HG03045 (cell line): ENCODE measurements around the gene ST6GAL2.

Source experiments
- ATAC-seq: cut with Tn5 transposase; IDR thresholded peaks from one replicate; pipeline ENCODE4 v1.9.1; 2021; ENCODE audit warnings: mild to moderate bottlenecking, moderate library complexity; ENCODE audit not compliant: unreplicated experiment

Gene ST6GAL2

DNA sequence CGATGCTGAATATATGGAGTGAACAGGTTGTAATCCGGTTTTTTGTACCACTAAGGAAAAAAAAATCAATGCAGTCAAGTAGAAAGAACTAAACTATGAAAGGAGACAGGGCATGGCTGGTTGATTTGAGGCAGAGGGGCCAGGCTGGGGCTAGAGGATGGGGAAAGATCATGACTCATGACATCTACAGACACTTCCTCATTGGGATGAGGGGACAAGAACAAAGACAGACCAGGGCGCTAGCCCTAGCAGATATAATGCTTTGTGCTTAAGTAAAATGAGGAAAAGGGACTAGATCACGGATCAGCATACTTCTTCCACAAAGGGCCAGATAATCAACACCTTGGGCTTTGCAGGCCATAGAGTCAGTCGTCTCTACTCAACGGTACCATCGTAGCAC lies 55.8 kb downstream of the ST6GAL2 start:
- ATAC-seq = no peak

DNA sequence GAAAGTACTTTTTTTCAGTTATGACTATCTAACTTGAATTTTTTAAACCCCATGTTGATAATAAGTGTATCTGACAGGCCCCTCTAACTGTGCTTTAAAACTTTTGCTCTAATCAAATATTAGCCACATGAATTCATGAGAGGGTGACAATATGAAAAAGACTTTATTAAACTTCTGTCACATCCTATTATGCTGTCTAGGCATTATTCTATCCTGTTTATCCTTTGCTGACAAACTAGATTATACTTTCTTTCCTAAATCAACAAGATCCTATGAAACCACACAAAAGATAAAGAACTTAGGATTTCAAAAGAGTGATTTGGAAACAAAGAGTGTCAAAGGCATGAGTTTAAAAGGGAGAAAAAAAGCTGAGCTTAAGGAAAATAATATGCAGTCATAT lies 57.8 kb downstream of the ST6GAL2 start:
- ATAC-seq = no peak

DNA sequence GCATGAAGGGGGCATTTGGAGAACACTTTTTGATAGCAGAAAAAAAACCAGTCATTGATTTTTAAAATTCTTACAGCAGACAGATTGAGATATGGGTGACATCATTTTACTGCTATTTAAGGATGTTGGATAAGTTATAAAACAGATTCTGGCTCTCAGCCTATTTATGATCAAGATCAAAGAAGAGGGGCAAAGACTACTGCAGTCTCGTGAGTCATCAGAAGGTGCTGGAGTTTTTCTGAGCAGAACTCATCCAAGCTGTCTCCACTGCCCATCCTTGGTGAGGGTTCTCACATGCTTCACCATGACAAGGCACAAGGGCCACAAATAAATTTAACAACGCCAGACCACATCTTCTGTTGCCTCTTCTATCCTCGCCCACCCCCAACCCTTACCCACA lies 58.8 kb downstream of the ST6GAL2 start:
- no peak for ATAC-seq

DNA sequence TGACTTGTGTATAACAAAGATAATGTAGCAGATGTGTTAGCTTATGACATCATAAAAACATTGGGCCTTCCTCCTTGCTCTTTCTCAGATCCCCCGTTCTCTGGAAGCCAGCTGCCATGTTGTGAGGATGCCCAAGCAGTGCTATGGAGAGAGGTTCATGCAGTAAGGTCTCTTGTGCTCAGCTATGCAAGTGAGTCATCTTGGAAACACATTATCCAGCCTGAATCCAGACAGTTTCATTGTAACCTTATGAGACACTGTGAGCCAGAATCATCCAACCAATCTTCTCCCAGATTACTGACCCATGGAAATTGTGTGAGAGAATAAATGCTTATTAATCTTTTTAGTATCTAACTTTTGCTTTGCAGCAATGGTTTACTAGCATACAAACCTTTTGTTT lies 60.8 kb downstream of the ST6GAL2 start:
- ATAC-seq = no peak

DNA sequence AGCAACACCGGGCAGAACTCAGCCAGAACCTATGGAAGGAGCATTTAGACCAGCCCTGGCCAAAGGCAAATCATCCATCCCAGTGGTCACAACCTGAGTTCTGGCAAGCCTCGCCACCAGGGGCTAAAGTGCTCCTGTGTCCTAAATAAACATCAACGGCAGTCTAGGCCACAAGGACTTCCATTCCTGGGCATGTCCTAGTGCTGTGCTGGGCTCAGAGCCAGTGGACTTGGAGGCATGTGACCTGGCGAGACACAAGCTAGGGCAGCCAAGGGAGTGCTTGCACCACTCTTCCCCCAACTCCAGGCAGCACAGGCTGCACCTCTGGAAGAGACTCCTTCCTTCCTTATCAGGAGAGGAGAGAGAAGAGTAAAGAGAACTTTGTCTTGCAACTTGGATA lies 69.0 kb downstream of the ST6GAL2 start:
- ATAC-seq = no peak

DNA sequence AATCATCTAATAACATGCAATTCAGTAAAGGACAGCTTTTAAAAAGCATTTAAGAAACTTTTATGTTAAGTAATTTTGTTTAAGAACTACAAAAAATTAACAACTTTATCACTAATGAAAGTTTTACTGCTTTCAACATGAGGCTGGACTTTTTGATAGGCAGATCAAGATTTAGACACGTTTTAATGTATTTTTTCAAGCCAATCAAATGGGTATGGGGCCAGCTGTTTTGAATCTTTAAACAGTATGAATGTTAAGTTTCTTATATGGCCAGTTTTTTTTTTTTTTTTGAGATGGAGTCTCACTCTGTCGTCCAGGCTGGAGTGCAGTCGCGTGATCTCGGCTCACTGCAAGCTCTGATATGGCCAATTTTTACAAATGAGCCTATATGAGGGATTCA lies 73.1 kb downstream of the ST6GAL2 start:
- no peak for ATAC-seq

DNA sequence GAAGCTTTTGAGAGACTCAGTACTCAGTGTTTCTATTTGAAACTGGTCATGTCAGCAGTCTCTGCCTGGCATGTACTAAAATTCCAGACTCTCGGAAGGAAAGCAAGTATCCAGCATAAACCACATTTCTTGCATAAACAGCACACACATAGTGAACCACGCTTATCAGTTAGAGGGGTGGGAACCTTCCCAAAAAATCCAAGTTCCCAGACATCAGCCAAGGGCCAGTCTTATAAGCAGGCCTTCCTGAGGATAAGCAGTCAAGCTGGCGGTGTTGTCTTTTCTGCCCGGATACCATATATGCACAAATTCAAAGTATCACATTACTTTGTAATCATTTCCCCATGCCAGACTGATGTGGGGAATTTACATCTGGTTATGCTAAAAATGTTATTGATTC lies 73.6 kb downstream of the ST6GAL2 start:
- no peak for ATAC-seq

DNA sequence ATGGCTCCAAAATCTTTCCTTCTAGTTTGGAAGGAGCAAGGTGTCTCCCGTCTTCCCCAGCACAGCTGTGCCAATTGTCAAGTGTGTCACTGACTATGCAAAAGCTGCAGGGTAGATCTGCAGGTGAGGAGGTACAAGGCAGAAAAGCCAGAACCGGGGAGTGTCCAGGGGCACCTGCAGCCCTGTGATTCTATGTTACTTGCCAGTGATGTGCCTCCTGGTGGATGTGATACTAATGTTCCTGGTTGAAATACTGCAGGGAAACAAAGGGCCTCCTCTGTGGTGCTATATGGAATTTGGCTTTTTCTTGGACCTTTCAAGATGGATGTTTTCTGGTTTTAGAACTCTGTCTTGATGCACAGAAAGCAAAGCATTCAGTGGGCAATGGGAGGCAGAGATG lies 80.3 kb downstream of the ST6GAL2 start:
- no peak for ATAC-seq

DNA sequence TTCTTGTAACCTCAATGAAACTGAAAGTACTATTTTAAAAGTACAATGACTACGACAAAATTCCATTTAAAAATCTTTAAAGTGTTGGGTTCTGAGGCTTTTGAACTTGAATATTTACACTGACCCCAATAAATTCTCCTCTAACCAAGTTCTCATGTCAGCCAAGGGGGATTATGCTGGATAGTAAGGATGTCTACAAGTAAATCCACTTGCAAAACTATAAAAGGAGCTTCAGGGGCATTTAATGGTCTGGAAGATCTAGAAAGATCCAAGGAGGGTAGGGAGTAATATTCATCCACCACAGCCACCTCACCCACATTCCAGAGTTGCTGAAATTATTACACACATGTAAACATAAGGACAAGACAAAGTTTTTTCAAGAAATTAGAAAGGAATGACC lies 81.8 kb downstream of the ST6GAL2 start:
- no peak for ATAC-seq

DNA sequence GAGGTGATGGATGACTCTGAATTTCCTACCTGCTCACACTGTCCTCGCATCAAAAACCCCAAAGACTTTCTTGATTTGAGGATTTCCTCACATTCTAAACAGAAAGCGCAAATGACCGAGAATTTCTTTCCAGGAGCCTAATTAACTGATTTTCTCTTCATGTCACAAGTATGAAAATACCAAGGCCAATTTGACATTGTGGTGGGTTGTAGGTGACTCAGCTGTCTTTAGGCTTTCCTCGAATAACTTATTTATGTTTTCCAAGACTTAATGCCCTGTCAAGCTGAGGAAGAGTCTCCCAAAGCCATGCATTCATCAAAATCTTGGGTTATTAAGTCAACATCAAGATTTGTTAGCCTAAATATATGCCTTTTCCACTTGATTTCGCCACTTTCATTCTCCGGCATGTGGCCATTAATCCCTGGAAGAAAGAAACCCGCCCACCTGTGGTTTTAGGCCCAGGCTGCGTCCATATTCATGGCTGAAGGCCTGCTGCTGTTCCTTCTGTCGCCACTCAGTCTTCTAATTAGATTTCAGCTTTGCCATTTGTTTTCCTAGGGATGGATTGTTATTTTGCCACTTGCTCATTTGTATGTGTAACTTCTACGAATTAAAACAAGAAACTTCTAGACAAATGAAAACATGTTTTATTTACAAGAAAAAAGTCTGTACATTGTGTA lies 84.9 kb downstream of the ST6GAL2 start:
- ATAC-seq = no peak

DNA sequence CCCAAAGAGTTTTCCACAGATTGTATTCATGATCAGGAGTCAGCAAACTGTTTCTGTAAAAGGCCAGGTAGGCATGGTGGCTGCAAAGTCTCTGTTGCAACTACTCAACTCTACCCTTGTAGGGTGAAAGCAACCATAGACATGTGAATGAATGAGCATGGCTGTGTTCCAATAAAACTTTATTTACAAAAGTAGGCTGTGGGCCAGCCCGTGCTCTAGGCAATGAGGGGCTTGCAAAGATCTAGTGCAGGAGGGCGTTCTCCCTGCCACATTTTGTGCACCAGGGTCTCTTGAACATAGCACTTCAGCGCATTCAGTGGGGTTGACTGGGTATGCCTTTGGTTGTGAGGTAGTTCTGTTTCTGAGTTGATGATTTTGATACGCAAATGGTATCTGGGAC lies 85.8 kb downstream of the ST6GAL2 start:
- no peak for ATAC-seq

DNA sequence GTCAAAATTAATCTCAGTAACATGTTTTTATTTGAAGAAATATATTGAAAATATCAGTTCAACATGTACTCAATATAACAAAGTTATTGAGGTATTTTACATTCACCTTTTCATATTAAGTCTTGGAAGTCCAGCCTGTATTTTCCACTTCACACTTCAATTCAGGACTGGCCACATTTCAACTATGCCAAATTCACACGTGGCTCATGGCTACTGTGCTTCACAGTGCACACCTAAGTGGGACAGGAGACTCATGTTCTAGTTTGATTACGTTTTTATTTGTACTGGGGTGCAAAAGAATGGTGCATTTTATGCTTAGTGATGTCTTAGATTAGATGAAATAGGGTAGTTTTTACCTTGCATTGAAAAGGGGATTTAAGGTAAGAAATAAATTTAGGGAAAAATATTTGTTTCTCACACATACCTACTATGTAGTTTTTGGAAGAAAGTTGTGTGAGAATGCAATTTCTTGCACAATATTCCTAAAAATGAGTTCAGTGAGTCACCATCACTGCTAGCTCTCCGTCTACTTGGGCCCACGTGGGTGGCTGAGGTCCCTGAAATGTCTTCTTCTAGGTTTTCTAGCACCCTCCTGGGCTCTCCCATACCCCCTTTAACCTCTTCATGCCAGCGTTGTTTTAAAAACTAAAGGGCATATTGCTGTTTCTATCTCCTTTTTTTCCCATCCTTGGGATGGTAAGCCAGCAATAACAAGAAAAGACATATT lies 87.0 kb downstream of the ST6GAL2 start:
- no peak for ATAC-seq

DNA sequence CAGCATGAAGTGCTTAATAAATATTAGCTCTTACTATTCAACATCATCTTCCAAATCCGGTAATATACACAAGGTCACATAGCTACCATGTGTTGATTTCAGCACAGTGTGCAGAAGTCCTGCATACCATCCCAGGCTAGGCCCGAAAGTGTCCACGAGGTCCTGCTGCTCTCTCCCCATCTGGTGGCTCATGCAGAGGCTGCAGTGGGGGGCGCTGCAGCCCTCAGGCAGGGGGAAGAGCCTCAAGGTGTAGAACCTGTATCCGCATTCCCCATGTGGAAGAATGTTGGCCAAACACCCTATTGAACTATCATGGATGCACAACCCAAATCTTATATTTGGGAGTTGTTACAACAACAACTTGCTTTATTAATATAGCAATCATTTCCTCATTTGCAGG lies 88.5 kb downstream of the ST6GAL2 start:
- no peak for ATAC-seq

DNA sequence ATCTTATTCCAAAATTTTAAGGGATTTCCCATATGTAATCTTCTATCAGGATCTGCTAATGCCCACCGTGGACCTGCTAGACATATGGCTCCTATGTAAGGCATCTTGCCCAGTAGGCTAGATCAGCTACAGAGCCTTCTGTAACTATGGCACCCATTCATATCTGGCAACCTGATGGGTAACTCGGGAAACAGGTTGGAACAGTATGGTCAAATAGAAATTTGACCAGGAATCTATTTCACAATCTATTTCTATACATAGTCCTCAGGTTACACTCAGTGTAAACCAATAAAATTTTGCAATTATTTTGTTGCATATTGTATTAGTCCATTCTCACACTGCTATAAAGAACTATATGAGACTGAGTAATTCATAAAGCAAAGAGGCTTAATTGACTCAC lies 93.3 kb downstream of the ST6GAL2 start:
- no peak for ATAC-seq

DNA sequence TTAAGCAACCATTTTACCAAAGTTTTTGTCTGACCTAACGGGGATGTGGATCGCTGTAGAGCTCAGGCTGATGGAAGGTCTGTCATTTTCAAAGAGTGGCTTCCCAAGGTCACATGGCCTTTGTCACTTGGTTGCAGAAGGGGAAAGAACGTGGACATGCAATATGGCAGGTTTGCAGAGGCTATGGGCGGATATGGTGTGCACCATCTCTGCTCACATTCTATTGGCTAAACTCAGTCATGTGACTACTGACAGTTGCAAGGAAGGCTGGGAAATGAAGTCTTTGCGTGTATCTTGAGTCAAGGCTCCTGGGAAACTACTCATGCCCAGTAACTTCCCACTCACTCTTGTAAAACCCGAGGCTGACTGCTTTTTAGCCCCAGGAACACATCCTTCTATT lies 96.8 kb downstream of the ST6GAL2 start:
- ATAC-seq = no peak

DNA sequence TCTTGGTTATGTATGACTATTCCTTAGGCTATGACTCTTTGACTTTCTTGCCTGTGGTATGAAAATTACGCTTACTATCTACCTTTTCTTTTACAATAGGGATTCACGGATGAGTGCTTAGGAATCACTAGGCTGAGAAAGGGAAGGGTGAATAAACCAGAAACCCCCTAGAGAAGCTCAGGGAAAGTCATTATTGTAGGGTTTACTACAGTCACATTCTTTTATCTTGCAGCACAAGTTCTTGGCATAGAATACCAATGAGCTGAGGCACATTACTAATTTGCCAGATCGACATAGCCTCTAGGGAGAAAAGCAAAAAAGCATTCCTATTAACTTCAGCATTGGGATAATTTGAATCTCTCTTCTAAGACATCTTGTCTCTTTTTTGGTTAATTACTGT lies 103.3 kb downstream of the ST6GAL2 start:
- ATAC-seq = no peak

DNA sequence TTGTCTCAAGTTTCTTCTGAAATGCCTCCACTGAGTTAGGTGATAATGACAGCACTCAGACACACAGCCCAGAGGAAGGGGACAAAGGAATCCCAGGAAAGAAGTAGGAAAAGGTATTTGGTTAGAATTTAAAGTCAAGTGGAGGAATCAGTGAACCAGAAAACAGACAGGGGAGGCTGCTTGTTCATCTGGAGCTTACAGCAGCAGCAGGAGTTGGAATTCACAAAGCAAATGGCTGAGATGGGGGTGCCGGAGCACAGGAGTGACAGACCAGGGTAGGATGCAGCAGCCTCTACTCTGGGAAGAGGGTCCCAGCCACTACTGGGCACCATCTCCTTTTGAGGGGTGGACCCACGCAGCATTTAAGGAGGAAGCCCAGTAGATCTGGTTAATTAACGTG lies 104.8 kb downstream of the ST6GAL2 start:
- ATAC-seq = no peak

DNA sequence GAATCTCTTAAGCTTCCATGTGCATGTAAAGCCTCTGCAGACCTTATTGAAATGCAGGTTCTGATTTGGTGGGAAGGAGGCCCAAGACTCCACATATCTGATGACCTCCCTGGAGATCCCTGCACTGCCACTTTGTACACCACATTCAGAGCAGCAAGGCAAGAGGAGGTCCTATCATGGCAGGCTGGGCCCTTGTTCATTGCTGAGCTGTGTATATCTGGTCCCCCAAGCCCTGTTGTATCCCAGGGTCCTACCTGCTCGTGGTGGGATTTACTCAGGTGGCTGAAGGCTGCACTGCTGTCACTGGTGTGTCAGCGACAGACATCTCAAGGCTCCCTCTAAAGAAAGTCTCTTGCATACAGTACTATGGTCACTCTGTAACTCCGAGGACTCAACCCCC lies 114.2 kb downstream of the ST6GAL2 start:
- ATAC-seq = no peak

DNA sequence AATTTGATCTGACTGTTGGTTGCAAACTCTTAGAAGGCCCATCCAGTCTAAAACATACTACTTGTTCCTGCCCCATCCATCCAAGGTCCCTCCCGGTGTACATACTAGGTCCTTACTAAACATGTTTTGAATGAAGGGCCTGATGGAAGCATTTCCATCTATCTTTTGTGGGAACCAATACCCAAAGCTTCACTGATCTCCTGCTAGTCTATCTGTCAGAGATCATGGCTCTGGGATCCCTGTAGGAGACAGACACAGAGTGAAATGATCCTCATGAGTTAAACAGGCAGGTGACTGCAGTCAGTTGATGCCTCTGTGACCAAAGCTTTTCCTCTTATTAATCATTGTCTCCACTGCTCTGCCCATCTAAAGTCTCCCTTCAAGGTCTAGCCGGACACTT lies 115.0 kb downstream of the ST6GAL2 start:
- no peak for ATAC-seq

DNA sequence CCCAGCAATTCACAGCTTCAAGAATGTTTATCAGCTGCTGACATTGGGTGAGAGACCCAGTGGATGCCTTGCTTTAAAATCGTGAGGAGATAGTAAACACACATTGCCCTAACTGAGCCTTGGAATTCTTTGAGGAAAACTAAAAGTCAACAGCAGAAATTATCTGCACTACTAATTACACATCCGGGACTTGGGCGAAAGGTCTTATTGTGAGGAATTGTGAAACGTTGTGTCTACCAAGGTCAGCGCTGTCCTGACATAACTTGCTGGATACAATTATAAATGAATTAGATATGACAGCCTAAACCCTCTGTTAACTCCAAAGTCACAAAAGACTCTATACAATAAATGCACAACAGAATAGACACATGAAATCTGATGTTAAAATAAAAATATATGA lies 121.4 kb downstream of the ST6GAL2 start:
- ATAC-seq = no peak

DNA sequence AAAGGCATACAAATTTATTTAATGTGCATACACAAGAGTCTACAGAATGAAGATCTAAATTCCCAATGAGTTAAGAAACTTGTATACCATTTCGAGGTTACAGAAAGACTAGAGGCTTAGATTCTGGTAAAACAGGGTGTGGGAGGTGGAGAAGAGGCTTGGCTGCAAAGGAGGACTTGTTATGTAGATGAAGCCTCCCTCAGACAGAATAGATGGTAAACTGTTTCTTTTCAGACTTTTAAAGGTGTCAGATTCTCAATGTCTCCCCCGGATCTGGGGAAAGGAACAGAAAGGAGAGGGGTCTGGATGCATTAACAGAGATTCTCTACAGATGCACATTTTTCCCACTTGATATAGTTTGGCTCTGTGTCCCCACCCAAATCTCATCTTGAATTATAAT lies 126.0 kb downstream of the ST6GAL2 start:
- no peak for ATAC-seq

DNA sequence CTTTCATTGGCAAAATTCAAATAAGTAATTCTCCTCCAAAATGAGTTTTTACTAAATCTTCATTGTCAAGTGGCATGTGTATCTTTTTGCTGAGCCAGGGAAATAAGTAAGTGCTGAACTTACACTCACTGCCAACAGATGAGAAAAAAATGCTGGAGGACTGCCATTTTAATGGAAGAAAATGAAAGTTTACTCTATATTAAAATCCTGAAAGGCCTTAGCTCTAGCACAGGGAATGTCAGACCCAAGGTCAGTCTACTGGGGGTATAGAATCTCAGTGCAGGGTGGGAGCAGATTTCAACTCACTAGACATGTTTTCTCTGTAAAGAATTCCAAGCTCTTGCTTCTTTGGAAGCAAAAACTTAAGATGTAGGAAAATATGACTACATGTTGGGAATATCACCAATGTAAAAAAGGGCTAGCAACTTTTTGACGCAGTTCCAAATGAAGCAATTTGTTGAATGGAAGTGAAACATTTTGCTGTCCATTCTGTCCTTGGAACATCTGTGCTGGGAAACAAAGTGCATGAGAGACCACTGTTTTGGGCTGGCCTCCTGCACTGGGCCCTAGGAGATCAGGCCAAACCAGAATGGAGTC lies 127.0 kb downstream of the ST6GAL2 start:
- no peak for ATAC-seq
